OCI-LY7 (cell line): ENCODE measurements around the gene IVL. TPM values are rescaled to one million over a fixed set of nuclear protein-coding genes. Genes with fewer than 3 reads are reported as not detected.

Experiments
- BruUV-seq: library from RNA; stranded (reverse); fragments of 400-500 nt; replicated peaks from 2 replicates; lab custom pipeline; 2021; lab: Mats Ljungman, UMichigan
- CTCF ChIA-PET: fragments of 300-600 bp; sonication (Branson Sonifier 250); formaldehyde crosslinking; loops from one replicate; lab custom pipeline; 2022; ENCODE audit warnings: antibody characterized with exemption; ENCODE audit not compliant: unreplicated experiment; lab: Charles Lee
- POLR2A ChIA-PET: fragments of 300-600 bp; sonication (Branson Sonifier 250); formaldehyde crosslinking; loops from one replicate; lab custom pipeline; 2022; ENCODE audit warnings: antibody characterized with exemption; lab: Charles Lee
- DNase-seq: peaks from one replicate; pipeline ENCODE4 v3.0.0-alpha.2; 2015; ENCODE audit warnings: low spot score
- H2AFZ ChIP-seq: fragments of 200-600 bp; sonication (generic), shearing (Covaris generic); 2 replicates; pipeline ENCODE4 v1.6.1; 2014; ENCODE audit warnings: mild to moderate bottlenecking, antibody characterized with exemption, low read length, moderate library complexity
- H3K27ac ChIP-seq: fragments of 200-600 bp; sonication (generic); 2 replicates; pipeline ENCODE4 v1.5.1; 2014; ENCODE audit warnings: mixed run types, low read depth, mild to moderate bottlenecking, moderate library complexity, low read length, inconsistent platforms; ENCODE audit not compliant: poor library complexity, severe bottlenecking
- H3K36me3 ChIP-seq: fragments of 200-600 bp; sonication (generic); 2 replicates; pipeline ENCODE4 v1.6.1; 2014; ENCODE audit warnings: mild to moderate bottlenecking, antibody characterized with exemption, low read length, moderate library complexity, mixed read lengths; ENCODE audit not compliant: insufficient read depth
- H3K4me1 ChIP-seq: fragments of 200-600 bp; sonication (generic); 2 replicates; pipeline ENCODE4 v1.5.1; 2014; ENCODE audit warnings: mild to moderate bottlenecking, low read length; ENCODE audit not compliant: insufficient read depth, poor library complexity, severe bottlenecking
- H3K4me2 ChIP-seq: fragments of 200-600 bp; sonication (generic); 2 replicates; pipeline ENCODE4 v1.6.1; 2014; ENCODE audit warnings: mild to moderate bottlenecking, low read length
- H3K4me3 ChIP-seq: fragments of 200-600 bp; sonication (generic); 2 replicates; pipeline ENCODE4 v1.5.1; 2014; ENCODE audit warnings: mild to moderate bottlenecking, low read depth, low read length; ENCODE audit not compliant: poor library complexity, severe bottlenecking
- H3K79me2 ChIP-seq: fragments of 200-600 bp; sonication (generic); 2 replicates; pipeline ENCODE4 v1.6.1; 2016; ENCODE audit warnings: low read depth, mild to moderate bottlenecking, low read length, moderate library complexity, mixed read lengths; ENCODE audit not compliant: insufficient read depth
- H3K9me2 ChIP-seq: fragments of 200-600 bp; sonication (generic); 2 replicates; pipeline ENCODE4 v1.6.1; 2016; ENCODE audit warnings: mild to moderate bottlenecking, low read length, mixed read lengths; ENCODE audit not compliant: insufficient read depth
- H3K9me3 ChIP-seq: fragments of 200-600 bp; sonication (generic); 2 replicates; pipeline ENCODE4 v1.6.1; 2014; ENCODE audit warnings: mild to moderate bottlenecking, mixed run types, low read length, mixed read lengths
- H4K20me1 ChIP-seq: fragments of 200-600 bp; sonication (generic); 2 replicates; pipeline ENCODE4 v1.6.1; 2014; ENCODE audit warnings: mild to moderate bottlenecking, antibody characterized with exemption, low read length, moderate library complexity, mixed read lengths; ENCODE audit not compliant: insufficient read depth
- CTCF ChIP-seq: fragments of 200-600 bp; sonication (generic); conservative IDR thresholded peaks from 2 replicates; pipeline ENCODE4 v1.5.1; 2014; ENCODE audit warnings: mild to moderate bottlenecking, antibody characterized with exemption, low read length, moderate library complexity, mixed read lengths
- EZH2phosphoT487 ChIP-seq: fragments of 200-600 bp; sonication (generic); IDR thresholded peaks from 2 replicates; pipeline ENCODE4 v1.6.1; 2018; ENCODE audit warnings: low read depth, borderline replicate concordance, mild to moderate bottlenecking, mixed run types, antibody characterized with exemption, low read length, moderate library complexity, mixed read lengths
- intact Hi-C: fragments of 100-400 bp; cut with micrococcal nuclease; formaldehyde crosslinking; loops from one replicate; pipeline ENCODE4 v1.10.0; 2022; ENCODE audit not compliant: unreplicated experiment
- total RNA-seq, 2 experiments: library from RNA; depleted of rRNA in 1 of 2; stranded (reverse); fragments of >200 nt in 1 of 2; shearing (Covaris generic) in 1 of 2; gene quantifications; 2 replicates each; pipeline ENCODE4 v1.2.3, GENCODE V29; 2014 to 2022

Gene IVL
- total RNA-seq, 2 experiments from 2014 or later, result not detected

- BruUV-seq, result no TSS peak
- H3K4me2 ChIP-seq, result no peak overlapping the region
- ChIA-PET CTCF (no interaction called here), POLR2A (interaction anchor here (0.5 kb wide), 1 partner anchor 26 kb away, joined by 3 read pairs; no protein-coding TSS in a partner anchor)
- no peaks in the 10 kb centered on the region for H3K4me1 ChIP-seq
- H3K4me3 ChIP-seq, result no peak overlapping the region
- no peaks in the 10 kb centered on the region for H3K36me3 ChIP-seq
- DNase-seq, result no peak
- no peaks in the 10 kb centered on the region for H4K20me1 ChIP-seq
- H3K79me2 ChIP-seq, result no peaks in the 10 kb centered on the region
- H2AFZ ChIP-seq, result no peak overlapping the region
- TF ChIP-seq CTCF, result no peak
- TF ChIP-seq EZH2phosphoT487, result no peak
- no peak overlapping the region for H3K27ac ChIP-seq
- intact Hi-C loops, result no loop called here
- H3K9me3 ChIP-seq, result no peaks in the 10 kb centered on the region
- H3K9me2 ChIP-seq, result no peaks in the 10 kb centered on the region
These were observed 3.5 kb upstream of the IVL start for GRCh38 chr1:152904688-152905440.

- H3K4me2 ChIP-seq, result no peak overlapping the region
- no peaks in the 10 kb centered on the region for H3K36me3 ChIP-seq
- POLR2A ChIA-PET, result no interaction called here
- DNase-seq, result no peak
- no peaks in the 10 kb centered on the region for H3K79me2 ChIP-seq
- H3K4me1 ChIP-seq, result no peaks in the 10 kb centered on the region
- TF ChIP-seq EZH2phosphoT487 (no peak), CTCF (no peak)
- H4K20me1 ChIP-seq, result no peaks in the 10 kb centered on the region
- BruUV-seq, result no TSS peak
- H3K9me2 ChIP-seq, result no peaks in the 10 kb centered on the region
- H3K27ac ChIP-seq, result no peak overlapping the region
- H2AFZ ChIP-seq, result no peak overlapping the region
- no peaks in the 10 kb centered on the region for H3K9me3 ChIP-seq
- CTCF ChIA-PET, result no interaction called here
- H3K4me3 ChIP-seq, result no peak overlapping the region
- intact Hi-C loops, result no loop called here
These were observed 2.3 kb upstream of the IVL start for GRCh38 chr1:152906023-152906565.

- Histone ChIP-seq H3K36me3 (no peaks in the 10 kb centered on the region), H3K79me2 (no peaks in the 10 kb centered on the region), H3K4me2 (no peak overlapping the region), H3K9me2 (no peaks in the 10 kb centered on the region), H3K9me3 (no peaks in the 10 kb centered on the region), H3K4me3 (no peak overlapping the region), H3K27ac (no peak overlapping the region), H2AFZ (no peak overlapping the region), H3K4me1 (no peaks in the 10 kb centered on the region), H4K20me1 (no peaks in the 10 kb centered on the region)
- no TSS peak for BruUV-seq
- intact Hi-C loops, result no loop called here
- TF ChIP-seq CTCF, result no peak
- TF ChIP-seq EZH2phosphoT487, result no peak
- POLR2A ChIA-PET, result no interaction called here
- CTCF ChIA-PET, result no interaction called here
- DNase-seq, result no peak
These were observed 860 bp downstream of the IVL start for GRCh38 chr1:152909206-152909605.
